Stimulated activated naive CD8-positive, alpha-beta T cell treated with anti-CD3 and anti-CD28 coated beads, Interleukin-15, Interleukin-2, amounts not matched to agents 100 ng/mL and 50 ng/mL, for 24 hours (primary cell): ENCODE measurements around the gene MVP.
A peak's percentile ranks its signal among the peaks of the same experiment; 100 is the strongest.

ENCODE experiments used
- H3K27ac Mint-ChIP-seq: one replicate; pipeline ENCODE4 v1.8.0; 2021; ENCODE audit warnings: mild to moderate bottlenecking, mixed read lengths
- H3K27me3 Mint-ChIP-seq: one replicate; pipeline ENCODE4 v1.8.0; 2021; ENCODE audit warnings: mixed read lengths
- H3K36me3 Mint-ChIP-seq: one replicate; pipeline ENCODE4 v1.8.0; 2021; ENCODE audit warnings: low read depth, mixed read lengths
- H3K4me1 Mint-ChIP-seq: one replicate; pipeline ENCODE4 v1.8.0; 2021; ENCODE audit warnings: low read depth, mixed read lengths
- H3K4me3 Mint-ChIP-seq: one replicate; pipeline ENCODE4 v1.8.0; 2021; ENCODE audit warnings: mild to moderate bottlenecking, mixed read lengths
- H3K9me3 Mint-ChIP-seq: one replicate; pipeline ENCODE4 v1.8.0; 2021; ENCODE audit warnings: mixed read lengths

Gene MVP

DNA sequence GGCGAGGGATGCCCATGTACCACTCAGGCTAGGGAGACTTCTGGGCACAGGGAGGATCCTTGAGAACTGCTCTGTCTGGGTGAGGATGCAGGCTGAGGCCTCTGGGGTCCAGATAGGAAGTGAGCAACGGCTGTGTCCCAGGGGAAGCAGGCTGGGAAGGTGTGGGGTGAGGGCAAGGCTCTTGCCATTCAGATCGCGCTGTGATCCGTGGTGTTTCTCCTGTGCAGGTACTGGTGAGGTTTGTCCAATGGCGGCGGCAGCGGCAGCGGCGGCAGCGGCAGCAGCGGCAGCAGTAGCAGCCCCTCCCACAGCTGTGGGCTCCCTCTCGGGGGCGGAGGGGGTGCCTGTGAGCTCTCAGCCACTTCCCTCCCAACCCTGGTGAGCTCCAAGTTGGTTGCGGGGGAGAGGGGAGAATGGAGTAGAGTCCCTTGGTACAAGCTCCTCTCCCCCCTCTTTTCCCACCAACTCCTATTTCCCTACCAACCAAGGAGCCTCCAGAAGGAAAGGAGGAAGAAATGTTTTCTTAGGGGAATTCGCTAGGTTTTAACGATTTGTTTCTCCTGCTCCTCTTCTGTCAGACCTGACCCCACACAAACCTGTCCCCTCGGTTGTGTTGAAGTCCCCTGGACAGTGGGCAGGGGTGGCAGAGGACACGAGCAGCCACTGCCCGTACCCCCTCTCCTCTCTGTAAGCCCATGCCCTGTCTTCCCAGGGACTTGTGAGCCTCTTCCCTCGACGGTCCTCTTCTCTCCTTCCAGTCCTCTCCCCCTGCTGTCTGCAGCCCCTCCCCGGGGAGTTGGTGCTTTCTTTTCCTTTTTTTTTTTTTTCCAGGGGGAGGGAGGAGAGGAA lies 10.2 kb upstream of the MVP start:
- Mint-ChIP-seq H3K9me3 (no peaks in the 10 kb centered on the region), H3K36me3 (peaks cover 41% of the 10 kb centered on the region), H3K4me1 (peaks cover 54% of the 10 kb centered on the region), H3K27ac (peak overlapping the region; percentile 82), H3K27me3 (no peaks in the 10 kb centered on the region), H3K4me3 (peak overlapping the region; percentile 88)

DNA sequence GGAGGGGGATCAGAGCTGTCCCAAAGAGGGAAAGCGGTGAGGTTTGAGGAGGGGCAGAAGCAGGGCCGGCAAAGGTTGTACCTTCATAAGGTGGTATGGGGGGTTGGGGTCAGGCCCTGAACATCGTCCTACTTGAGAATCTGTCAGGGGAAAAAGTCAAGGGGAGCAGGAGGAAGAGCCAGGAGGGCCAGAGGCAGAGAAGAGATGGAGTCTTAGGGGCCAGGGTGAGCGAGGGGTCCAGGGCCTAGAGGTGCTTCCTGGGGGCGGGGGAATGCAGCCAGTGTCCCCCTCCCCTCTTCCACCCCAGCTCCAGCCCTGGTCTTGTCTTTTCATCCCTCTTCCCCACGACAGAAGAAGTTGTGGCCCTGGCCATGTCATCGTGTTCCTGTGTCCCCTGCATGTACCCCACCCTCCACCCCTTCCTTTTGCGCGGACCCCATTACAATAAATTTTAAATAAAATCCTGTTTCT lies 9.5 kb upstream of the MVP start:
- Mint-ChIP-seq H3K27me3 (no peaks in the 10 kb centered on the region), H3K4me1 (peaks cover 56% of the 10 kb centered on the region), H3K36me3 (peaks cover 38% of the 10 kb centered on the region), H3K27ac (peak overlapping the region; percentile 82), H3K9me3 (no peaks in the 10 kb centered on the region), H3K4me3 (peak overlapping the region; percentile 88)

DNA sequence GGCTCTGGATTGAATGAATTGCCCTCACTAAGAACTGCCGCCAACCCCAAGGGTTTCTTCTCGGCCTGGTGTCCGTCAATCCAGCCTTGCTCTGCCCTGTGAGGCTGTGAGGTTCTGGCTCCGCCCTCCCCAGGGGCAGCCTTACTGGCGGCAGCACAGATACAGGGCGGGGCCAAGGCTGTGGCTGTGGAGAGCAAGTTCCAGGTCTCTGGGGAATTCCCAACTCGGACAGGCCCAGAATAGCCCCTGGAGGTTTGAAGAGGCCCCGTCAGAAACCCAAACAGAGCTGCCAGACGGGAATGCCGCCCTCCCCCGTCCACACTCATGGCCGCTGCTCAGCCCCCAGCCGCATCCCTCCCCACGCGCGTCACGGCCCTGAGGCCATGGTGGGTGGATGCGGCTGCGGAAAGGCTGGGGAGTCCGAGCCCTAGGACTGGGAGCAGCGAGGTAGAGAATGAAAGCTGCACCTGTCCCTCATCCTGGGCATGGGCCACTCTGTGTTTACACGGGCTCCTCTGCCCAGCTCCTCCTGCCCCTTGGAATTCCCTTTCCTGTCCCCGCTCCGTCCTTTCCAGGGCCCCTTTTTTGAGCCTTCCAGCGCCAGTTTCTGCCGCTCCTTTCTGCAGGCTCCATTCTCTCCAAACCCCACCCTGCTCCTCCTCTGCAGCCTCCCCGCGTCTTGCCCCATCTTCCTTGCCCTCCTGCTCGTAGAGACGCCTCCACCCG lies 8.9 kb upstream of the MVP start:
- Mint-ChIP-seq H3K4me1 (peaks cover 59% of the 10 kb centered on the region), H3K9me3 (no peaks in the 10 kb centered on the region), H3K36me3 (peaks cover 38% of the 10 kb centered on the region), H3K27me3 (no peaks in the 10 kb centered on the region), H3K4me3 (peak overlapping the region; percentile 88), H3K27ac (peak overlapping the region; percentile 82)

DNA sequence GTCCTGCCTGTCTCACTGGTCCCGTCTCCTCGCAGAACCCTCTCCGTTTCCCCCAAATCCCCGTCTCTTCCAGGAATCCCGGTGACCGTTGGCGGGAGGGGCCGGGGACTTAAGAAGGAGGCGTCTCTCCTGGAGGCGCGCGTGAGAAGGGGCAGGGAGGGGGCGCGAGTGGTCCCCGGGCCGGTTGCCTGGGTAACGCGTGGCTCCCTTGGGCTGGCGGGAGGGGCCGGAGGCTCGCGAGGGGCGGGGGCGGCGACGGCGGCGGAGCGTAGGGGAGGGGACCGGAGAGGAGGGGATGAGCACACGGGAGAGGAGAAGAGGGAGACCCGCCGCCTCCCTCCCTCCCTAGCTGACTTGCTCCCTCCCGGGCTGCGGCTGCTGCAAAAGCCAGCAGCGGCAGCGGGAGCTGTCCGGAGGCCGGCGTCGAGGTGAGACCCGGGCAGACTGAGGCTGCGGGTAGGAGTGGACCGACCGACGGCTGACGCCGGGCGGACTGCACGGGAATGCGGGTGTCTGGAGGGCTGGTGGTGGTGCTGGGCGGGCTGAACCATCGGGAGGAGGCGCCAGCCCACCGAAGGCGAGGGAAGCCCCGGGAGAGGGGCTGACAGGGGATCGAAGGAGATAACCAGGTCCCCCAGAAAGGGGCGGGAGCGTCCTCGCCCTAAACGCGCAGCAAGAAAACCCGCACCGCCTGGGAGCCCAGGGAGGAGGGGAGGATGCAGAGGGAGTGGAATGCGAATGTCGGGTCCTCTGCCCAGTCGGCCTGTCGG lies 8.2 kb upstream of the MVP start, which contains the start of gene PRRT2:
Gene PRRT2 (plus strand): TSS at position 298 of the 770 bp plus-strand sequence. CDS start 862 bp downstream, outside the sequence.
- H3K9me3 Mint-ChIP-seq: no peaks in the 10 kb centered on the region
- peak within 1 kb of the TSS; percentile 82 for H3K27ac Mint-ChIP-seq
- peaks cover 43% of the 10 kb centered on the region for H3K36me3 Mint-ChIP-seq
- peak within 1 kb of the TSS; percentile 88 for H3K4me3 Mint-ChIP-seq
- H3K27me3 Mint-ChIP-seq: no peaks in the 10 kb centered on the region
- peaks cover 64% of the 10 kb centered on the region for H3K4me1 Mint-ChIP-seq

DNA sequence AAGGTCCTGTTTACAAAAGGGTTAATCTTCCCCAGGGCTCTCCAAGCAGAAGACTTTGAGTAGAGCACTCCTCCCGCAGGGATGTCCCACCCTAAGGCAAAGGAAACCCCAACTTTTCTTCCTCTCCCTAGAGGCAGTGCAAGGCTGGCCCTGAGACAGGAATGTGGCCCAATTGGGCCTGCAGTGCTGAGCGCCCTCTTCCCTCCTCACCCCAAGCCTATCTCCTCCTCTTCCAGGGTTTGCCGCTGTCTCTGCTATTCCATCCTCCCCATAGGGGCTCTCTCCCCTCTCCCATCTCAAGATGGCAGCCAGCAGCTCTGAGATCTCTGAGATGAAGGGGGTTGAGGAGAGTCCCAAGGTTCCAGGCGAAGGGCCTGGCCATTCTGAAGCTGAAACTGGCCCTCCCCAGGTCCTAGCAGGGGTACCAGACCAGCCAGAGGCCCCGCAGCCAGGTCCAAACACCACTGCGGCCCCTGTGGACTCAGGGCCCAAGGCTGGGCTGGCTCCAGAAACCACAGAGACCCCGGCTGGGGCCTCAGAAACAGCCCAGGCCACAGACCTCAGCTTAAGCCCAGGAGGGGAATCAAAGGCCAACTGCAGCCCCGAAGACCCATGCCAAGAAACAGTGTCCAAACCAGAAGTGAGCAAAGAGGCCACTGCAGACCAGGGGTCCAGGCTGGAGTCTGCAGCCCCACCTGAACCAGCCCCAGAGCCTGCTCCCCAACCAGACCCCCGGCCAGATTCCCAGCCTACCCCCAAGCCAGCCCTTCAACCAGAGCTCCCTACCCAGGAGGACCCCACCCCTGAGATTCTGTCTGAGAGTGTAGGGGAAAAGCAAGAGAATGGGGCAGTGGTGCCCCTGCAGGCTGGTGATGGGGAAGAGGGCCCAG lies 7.3 kb upstream of the MVP start:
- Mint-ChIP-seq H3K4me3 (peak overlapping the region; percentile 20), H3K36me3 (peaks cover 38% of the 10 kb centered on the region), H3K4me1 (peaks cover 69% of the 10 kb centered on the region), H3K9me3 (no peaks in the 10 kb centered on the region), H3K27me3 (no peaks in the 10 kb centered on the region), H3K27ac (peak overlapping the region; percentile 36)

DNA sequence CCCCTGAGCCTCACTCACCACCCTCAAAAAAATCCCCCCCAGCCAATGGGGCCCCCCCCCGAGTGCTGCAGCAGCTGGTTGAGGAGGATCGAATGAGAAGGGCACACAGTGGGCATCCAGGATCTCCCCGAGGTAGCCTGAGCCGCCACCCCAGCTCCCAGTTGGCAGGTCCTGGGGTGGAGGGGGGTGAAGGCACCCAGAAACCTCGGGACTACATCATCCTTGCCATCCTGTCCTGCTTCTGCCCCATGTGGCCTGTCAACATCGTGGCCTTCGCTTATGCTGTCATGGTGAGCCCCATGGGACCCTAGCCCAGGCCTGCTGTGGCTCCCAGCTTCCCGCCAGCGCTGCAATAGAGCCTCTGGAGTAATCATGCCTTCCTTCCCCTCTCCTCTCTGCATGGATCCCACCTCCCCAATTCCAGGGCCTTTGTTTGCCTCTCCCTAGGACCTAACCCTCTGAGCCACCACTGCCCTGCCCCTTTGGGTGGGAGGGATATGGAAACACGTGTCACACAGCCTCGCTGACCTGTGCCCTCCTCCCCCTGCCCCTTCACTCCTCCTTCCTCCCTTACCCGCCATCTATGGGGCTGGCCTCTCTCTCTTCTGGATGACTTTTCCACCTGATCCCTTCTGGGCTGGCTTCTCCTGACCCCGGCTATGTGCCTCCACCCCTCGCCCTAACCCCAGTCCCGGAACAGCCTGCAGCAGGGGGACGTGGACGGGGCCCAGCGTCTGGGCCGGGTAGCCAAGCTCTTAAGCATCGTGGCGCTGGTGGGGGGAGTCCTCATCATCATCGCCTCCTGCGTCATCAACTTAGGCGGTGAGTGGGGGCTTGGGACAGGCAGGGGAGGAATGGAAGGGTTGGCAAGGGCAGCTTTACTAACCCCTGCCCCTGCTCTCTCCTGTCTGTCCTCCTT lies 6.4 kb upstream of the MVP start:
- Mint-ChIP-seq H3K9me3 (no peaks in the 10 kb centered on the region), H3K4me3 (no peak overlapping the region), H3K4me1 (peaks cover 69% of the 10 kb centered on the region), H3K36me3 (peaks cover 38% of the 10 kb centered on the region), H3K27me3 (no peaks in the 10 kb centered on the region), H3K27ac (no peak overlapping the region)

DNA sequence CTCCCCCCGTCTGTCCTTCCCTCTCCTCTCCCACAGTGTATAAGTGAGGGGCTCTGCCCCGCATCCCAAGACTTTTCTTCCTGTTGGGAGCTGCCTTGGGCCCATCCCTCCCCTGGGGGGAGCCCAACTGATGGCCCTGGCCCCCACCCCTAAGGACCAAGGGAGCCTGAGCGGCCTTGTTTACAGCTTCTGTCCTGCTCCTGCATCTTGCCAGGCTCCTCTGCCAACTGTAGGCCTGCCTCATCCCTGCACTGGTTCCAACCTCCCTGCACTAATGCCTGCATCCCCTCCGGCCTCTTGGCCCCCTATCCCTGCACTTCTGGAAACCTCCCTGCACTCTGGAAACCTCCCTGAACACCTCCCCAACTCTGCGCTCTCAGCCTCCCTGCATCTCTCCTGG lies 5.7 kb upstream of the MVP start:
- H3K27ac Mint-ChIP-seq: peak overlapping the region; percentile 97
- H3K4me1 Mint-ChIP-seq: peaks cover 71% of the 10 kb centered on the region
- peaks cover 42% of the 10 kb centered on the region for H3K36me3 Mint-ChIP-seq
- no peaks in the 10 kb centered on the region for H3K27me3 Mint-ChIP-seq
- H3K9me3 Mint-ChIP-seq: no peaks in the 10 kb centered on the region
- peak overlapping the region; percentile 14 for H3K4me3 Mint-ChIP-seq

DNA sequence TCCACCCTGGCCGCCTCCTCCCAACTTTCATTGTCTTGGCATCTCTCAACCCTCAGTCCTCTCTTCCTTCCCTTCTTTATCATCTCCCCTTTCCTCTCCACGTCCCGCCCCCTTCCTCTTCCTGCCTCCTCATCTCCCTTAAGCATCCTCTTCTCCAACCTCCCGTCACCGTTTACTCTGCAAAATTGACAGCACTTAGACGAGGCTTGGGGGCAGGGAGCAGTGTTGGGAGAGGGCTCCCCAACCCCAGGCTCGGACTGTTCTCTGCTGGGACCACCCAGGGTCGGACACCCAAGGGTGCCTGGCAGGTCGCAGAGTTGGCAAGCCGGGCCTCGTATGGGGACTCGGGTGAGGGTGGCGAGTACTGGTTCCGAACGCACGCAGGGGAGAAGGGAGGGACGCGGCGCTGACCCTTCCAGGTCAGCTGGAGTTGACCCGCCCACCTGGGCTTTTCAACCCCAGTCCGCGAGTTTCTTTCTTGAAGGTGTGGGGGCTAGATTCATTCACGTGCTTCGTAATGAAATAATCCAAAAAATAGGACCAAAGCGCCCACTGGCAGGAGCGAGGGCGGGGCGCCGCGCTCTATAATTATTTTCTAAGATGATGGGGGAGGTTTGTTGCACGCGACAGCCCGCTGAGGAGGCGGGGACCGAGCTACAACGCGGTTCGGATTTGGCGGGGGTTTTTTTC lies 5.1 kb upstream of the MVP start:
- H3K27me3 Mint-ChIP-seq: no peaks in the 10 kb centered on the region
- peak overlapping the region; percentile 97 for H3K27ac Mint-ChIP-seq
- H3K9me3 Mint-ChIP-seq: no peaks in the 10 kb centered on the region
- H3K36me3 Mint-ChIP-seq: peaks cover 41% of the 10 kb centered on the region
- H3K4me1 Mint-ChIP-seq: peaks cover 71% of the 10 kb centered on the region
- peak overlapping the region; percentile 96 for H3K4me3 Mint-ChIP-seq

DNA sequence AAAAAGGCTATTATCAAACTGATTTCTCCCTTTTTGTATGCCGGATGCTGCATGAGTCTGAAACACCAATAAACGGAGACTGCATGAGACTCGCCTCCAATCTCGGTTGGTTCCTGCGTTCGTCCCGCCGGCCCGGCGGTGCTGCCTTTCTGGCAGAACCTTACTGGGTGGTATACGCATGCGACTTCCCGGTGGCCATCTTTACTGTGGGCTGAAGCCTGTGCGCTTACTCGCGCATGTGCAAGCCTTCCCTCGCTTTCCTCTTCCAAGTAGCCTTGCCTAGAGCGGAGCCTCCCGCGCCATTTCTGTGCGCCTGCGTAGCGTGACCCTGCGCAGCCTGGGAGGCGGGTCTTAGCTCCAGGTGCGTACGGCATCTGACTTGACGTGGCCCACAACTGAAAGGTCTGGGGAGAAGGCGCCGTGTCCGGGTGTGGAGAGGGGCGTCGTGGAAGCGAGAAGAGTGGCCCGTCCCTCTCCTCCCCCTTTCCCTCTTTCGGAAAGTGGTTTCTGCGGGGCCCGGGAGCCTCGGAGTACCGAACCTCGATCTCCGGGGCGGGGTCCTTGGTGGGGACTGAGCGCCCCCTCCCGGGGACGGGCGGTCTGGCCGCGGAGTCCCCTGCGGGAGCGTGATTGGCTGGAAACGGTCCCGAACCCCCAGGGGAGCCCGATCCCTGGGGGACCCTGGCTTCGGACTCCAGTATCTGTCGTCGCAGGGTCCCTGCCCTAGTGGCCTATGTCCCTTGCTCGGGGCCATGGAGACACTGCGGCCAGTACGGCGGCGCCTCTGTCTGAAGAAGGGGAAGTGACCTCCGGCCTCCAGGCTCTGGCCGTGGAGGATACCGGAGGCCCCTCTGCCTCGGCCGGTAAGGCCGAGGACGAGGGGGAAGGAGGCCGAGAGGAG lies 4.2 kb upstream of the MVP start, which contains the start of gene PAGR1:
Gene PAGR1 (plus strand): TSS at position 360 of the 901 bp plus-strand sequence. CDS start 374 bp downstream, at position 734.
- Mint-ChIP-seq H3K27ac (peak within 1 kb of the TSS; percentile 97), H3K36me3 (peaks cover 37% of the 10 kb centered on the region), H3K27me3 (no peaks in the 10 kb centered on the region), H3K9me3 (no peaks in the 10 kb centered on the region), H3K4me1 (peaks cover 70% of the 10 kb centered on the region), H3K4me3 (peak within 1 kb of the TSS; percentile 96)

DNA sequence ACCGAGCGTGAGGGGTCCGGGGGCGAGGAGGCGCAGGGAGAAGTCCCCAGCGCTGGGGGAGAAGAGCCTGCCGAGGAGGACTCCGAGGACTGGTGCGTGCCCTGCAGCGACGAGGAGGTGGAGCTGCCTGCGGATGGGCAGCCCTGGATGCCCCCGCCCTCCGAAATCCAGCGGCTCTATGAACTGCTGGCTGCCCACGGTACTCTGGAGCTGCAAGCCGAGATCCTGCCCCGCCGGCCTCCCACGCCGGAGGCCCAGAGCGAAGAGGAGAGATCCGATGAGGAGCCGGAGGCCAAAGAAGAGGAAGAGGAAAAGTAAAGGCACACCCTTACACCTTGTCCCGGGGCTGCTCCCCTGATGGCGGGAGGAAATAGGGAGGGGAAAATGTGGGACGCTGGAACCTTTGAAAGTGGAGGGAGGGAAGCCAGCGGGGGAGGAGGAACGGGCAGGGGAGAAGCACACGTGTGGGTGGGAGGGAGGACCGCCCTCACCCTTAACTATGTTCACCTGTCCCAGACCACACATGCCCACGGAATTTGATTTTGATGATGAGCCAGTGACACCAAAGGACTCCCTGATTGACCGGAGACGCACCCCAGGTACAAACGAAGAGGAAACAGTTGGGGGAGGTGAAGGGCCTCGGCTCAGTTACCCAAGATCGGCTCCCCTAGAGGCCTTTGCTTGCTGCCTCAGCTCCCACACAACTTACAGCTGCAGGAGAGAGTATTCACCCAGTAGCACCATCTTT lies 3.4 kb upstream of the MVP start:
- Mint-ChIP-seq H3K4me3 (peak overlapping the region; percentile 96), H3K9me3 (no peaks in the 10 kb centered on the region), H3K27ac (peak overlapping the region; percentile 97), H3K4me1 (peaks cover 70% of the 10 kb centered on the region), H3K27me3 (no peaks in the 10 kb centered on the region), H3K36me3 (peaks cover 35% of the 10 kb centered on the region)

DNA sequence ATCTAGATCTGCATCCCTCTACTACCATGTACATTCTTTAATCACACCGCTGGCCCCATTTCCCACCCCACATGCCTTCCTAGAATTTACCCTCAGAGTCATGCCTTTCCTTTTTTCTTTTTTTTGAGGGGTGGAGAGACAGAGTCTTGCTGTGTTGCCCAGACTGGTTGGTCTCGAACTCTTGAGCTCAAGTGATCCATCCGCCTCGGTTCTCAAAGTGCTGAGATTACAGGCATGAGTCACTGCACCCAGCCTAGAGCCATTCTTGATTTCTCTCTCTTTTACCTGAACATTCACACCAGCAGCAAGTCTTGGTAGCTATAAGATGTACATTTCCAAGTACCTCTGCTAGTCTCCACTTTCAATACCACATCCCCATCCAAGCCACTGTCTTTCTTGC lies 2.2 kb upstream of the MVP start:
- Mint-ChIP-seq H3K27me3 (no peaks in the 10 kb centered on the region), H3K9me3 (no peaks in the 10 kb centered on the region), H3K4me1 (peaks cover 78% of the 10 kb centered on the region), H3K36me3 (peaks cover 41% of the 10 kb centered on the region), H3K27ac (peak overlapping the region; percentile 76), H3K4me3 (peak overlapping the region; percentile 79)
